K562 (cell line): ENCODE data around the gene GALP. TPM values are rescaled to one million over a fixed set of nuclear protein-coding genes. Genes with fewer than 3 reads are reported as not detected.

Experiments used
- ATAC-seq: fragments of 200-7000 bp; cut with Tn5 transposase; 3 replicates; pipeline ENCODE4 v1.9.1; 2020; ENCODE audit warnings: moderate library complexity
- BruUV-seq: library from RNA; stranded (reverse); fragments of 400-500 nt; replicated peaks from 2 replicates; lab custom pipeline; 2021; lab: Mats Ljungman, UMichigan
- CTCF ChIA-PET: fragments of 300-600 bp; formaldehyde crosslinking; extraction: SDS; loops from one replicate; lab custom pipeline; 2021; ENCODE audit warnings: low intra/inter-chr PET ratio; lab: Yijun Ruan, JAX
- POLR2A ChIA-PET: fragments of 300-600, 350-650 bp; sonication (Branson Sonifier 250); formaldehyde crosslinking; extraction: SDS; loops from one replicate; lab custom pipeline; 2021; ENCODE audit warnings: antibody characterized with exemption, inconsistent platforms; lab: Yijun Ruan, JAX
- DNase-seq, 4 experiments: peaks; one replicate each; pipeline versions ENCODE4 v3.0.0 to v3.0.0-alpha.2; 2011 to 2018; ENCODE audit warnings: low spot score in 3 of 4, mixed read lengths in 3 of 4; ENCODE audit errors: extremely low read depth in 1 of 4
- FAIRE-seq: peaks from 2 replicates; lab custom pipeline; 2011; peaks lifted over from hg19 to GRCh38; lab: Jason Lieb, UNC
- H2AFZ ChIP-seq: 2 replicates; pipeline ENCODE4 v1.6.0; 2011; ENCODE audit warnings: low read depth, low read length, control low read depth, inconsistent platforms
- H3K27ac ChIP-seq: fragments of 200-600 bp; 3 replicates; pipeline ENCODE4 v1.8.0; 2011; ENCODE audit warnings: low read depth, mild to moderate bottlenecking, control low read depth, inconsistent platforms, low read length, moderate library complexity, mixed read lengths; ENCODE audit errors: extremely low read depth
- H3K27me3 ChIP-seq, 2 experiments: fragments of 300-600 bp in 1 of 2; 2 replicates in 1 of 2; 3 replicates in 1 of 2; pipeline versions ENCODE4 v1.6.0 to v1.8.0; 2011; ENCODE audit warnings: inconsistent platforms in 2 of 2, low read length in 2 of 2, mild to moderate bottlenecking in 1 of 2, mixed read lengths in 1 of 2, moderate library complexity in 1 of 2; ENCODE audit not compliant: control insufficient read depth in 2 of 2, insufficient read depth in 2 of 2
- H3K36me3 ChIP-seq: fragments of 300-600 bp; 3 replicates; pipeline ENCODE4 v1.8.0; 2011; ENCODE audit warnings: mild to moderate bottlenecking, low read length, inconsistent platforms; ENCODE audit not compliant: control insufficient read depth, insufficient read depth
- H3K4me1 ChIP-seq, 2 experiments: fragments of 200-600 bp in 1 of 2; replicated peaks in 1 of 2; 2 replicates in 1 of 2; 3 replicates in 1 of 2; pipeline versions ENCODE4 v1.5.1 to v1.8.0; 2011; ENCODE audit warnings: inconsistent platforms in 2 of 2, low read length in 2 of 2, mild to moderate bottlenecking in 1 of 2, mixed read lengths in 1 of 2, moderate library complexity in 1 of 2; ENCODE audit not compliant: control insufficient read depth in 2 of 2, insufficient read depth in 2 of 2
- H3K4me2 ChIP-seq: 2 replicates; pipeline ENCODE4 v1.6.1; 2011; ENCODE audit warnings: low read length, control low read depth, inconsistent platforms, mixed read lengths; ENCODE audit not compliant: insufficient read depth
- H3K4me3 ChIP-seq: fragments of 200-600 bp; sonication (generic), shearing (Covaris generic); 2 replicates; pipeline ENCODE4 v1.5.1; 2016; ENCODE audit warnings: control low read depth, inconsistent platforms
- H3K79me2 ChIP-seq: fragments of 200-600 bp; 3 replicates; pipeline ENCODE4 v1.8.0; 2011; ENCODE audit warnings: low read length, inconsistent platforms; ENCODE audit not compliant: control insufficient read depth, insufficient read depth
- H3K9ac ChIP-seq, 2 experiments: 2 replicates each; pipeline versions ENCODE4 v1.6.0 to v1.6.1; 2011; ENCODE audit warnings: low read depth in 2 of 2, low read length in 2 of 2, control low read depth in 1 of 2, inconsistent platforms in 1 of 2, mild to moderate bottlenecking in 1 of 2, mixed read lengths in 1 of 2; ENCODE audit not compliant: insufficient read depth in 1 of 2
- H3K9me1 ChIP-seq: one replicate; pipeline ENCODE4 v1.6.0; 2011; ENCODE audit warnings: inconsistent platforms, mild to moderate bottlenecking, low read length, moderate library complexity; ENCODE audit not compliant: control insufficient read depth, insufficient read depth
- H3K9me3 ChIP-seq: replicated peaks from 2 replicates; pipeline ENCODE4 v1.5.1; 2011; ENCODE audit warnings: low read depth, low read length, inconsistent platforms; ENCODE audit not compliant: control insufficient read depth, insufficient read depth
- H4K20me1 ChIP-seq: replicated peaks from 2 replicates; pipeline ENCODE4 v1.6.1; 2011; ENCODE audit warnings: low read length, inconsistent platforms, mixed read lengths; ENCODE audit not compliant: control insufficient read depth, insufficient read depth
- ARHGAP35 ChIP-seq: fragments of 450-650 bp; IDR thresholded peaks from 2 replicates; pipeline ENCODE4 v1.6.1; 2018; ENCODE audit not compliant: partially characterized antibody
- DPF2 ChIP-seq: fragments of 450-650 bp; IDR thresholded peaks from 2 replicates; pipeline ENCODE4 v1.6.1; 2016
- EGR1 ChIP-seq: fragments of 450-650 bp; conservative IDR thresholded peaks from 2 replicates; pipeline ENCODE4 v1.6.1; 2017; ENCODE audit warnings: mild to moderate bottlenecking
- KDM4B ChIP-seq, 2 experiments: fragments of 450-650 bp in 1 of 2; sonication (generic) in 1 of 2; IDR thresholded peaks; 2 replicates each; pipeline ENCODE4 v1.6.1; 2016 to 2017; ENCODE audit warnings: borderline replicate concordance in 2 of 2, antibody characterized with exemption in 1 of 2, low read depth in 1 of 2, mild to moderate bottlenecking in 1 of 2
- POLR2G ChIP-seq: fragments of 200-400 bp; formaldehyde crosslinking; IDR thresholded peaks from 2 replicates; pipeline ENCODE4 v1.6.1; 2017; ENCODE audit warnings: low read depth, mild to moderate bottlenecking, antibody characterized with exemption, low read length, moderate library complexity
- SP1 ChIP-seq: sonication (generic); formaldehyde crosslinking; IDR thresholded peaks from 2 replicates; pipeline ENCODE4 v1.8.1; 2022; ENCODE audit warnings: mild to moderate bottlenecking, missing genetic modification reagents
- SRSF9 ChIP-seq: fragments of 200-400 bp; formaldehyde crosslinking; IDR thresholded peaks from 2 replicates; pipeline ENCODE4 v1.6.1; 2017; ENCODE audit warnings: low read depth, low read length, borderline replicate concordance
- SUPT5H ChIP-seq: fragments of 450-650 bp; IDR thresholded peaks from 2 replicates; pipeline ENCODE4 v1.6.1; 2016
- TEAD4 ChIP-seq, 2 experiments: sonication (generic) in 1 of 2; formaldehyde crosslinking in 1 of 2; IDR thresholded peaks; 2 replicates each; pipeline versions ENCODE4 v1.6.1 to v1.8.0; 2012 to 2022; ENCODE audit warnings: borderline replicate concordance in 1 of 2, inconsistent platforms in 1 of 2, low read length in 1 of 2, mild to moderate bottlenecking in 1 of 2, missing genetic modification reagents in 1 of 2
- ZNF644 ChIP-seq: fragments of 200-800 bp; sonication (Bioruptor generic); IDR thresholded peaks from 2 replicates; pipeline ENCODE4 v1.6.1; 2016; ENCODE audit warnings: low read depth, missing genetic modification characterization, missing compliant biosample characterization
- WGBS: fragments of 100-300 bp; shearing (Covaris generic); methylation state at CpG from one replicate; pipeline ENCODE4 v1.1.6; 2016; ENCODE audit warnings: low coverage, mixed read lengths; ENCODE audit not compliant: insufficient coverage; ENCODE audit errors: missing lambda C conversion rate; 5-methylcytosine and 5-hydroxymethylcytosine counted together
- in situ Hi-C: fragments of 300-500 bp; cut with MboI; formaldehyde crosslinking; loops from 4 replicates; pipeline ENCODE4 v1.15.0; 2018; ENCODE audit warnings: inconsistent platforms, mixed read lengths
- intact Hi-C: fragments of 100-400 bp; cut with micrococcal nuclease; formaldehyde crosslinking; loops from 2 replicates; pipeline ENCODE4 v1.14.2; 2022
- polyA plus RNA-seq, 8 experiments: library from polyadenylated mRNA; depleted of rRNA in 4 of 8; stranded (reverse) in 5 of 8; unstranded in 3 of 8; fragments of >200 nt; fragmentation: Nextera tagmentation in 2 of 8; fragmentation: Illumina TruSeq in 1 of 8; extraction: Ambion mirVana in 2 of 8; extraction: Trizol in 1 of 8; gene quantifications; 2 replicates each; pipeline versions ENCODE4 v1.2.1 to v1.2.3, GENCODE V29; 2011 to 2014; ENCODE audit warnings: inconsistent platforms in 1 of 8, missing spikeins in 1 of 8
- total RNA-seq, 7 experiments: library from RNA; depleted of rRNA in 6 of 7; stranded (reverse); fragments of >200 nt in 6 of 7; fragmentation: Illumina TruSeq in 2 of 7; extraction: Trizol in 2 of 7; gene quantifications; 2 replicates each; pipeline versions ENCODE4 v1.2.1 to v1.2.3, GENCODE V29; 2011 to 2021; ENCODE audit warnings: low replicate concordance in 1 of 7
- TF ChIP-seq, protein P1 (sequence below): fragments of 450-650 bp; IDR thresholded peaks from 2 replicates; pipeline ENCODE4 v1.6.1; 2018; ENCODE audit warnings: mild to moderate bottlenecking, low read depth; ENCODE audit not compliant: partially characterized antibody
- TF ChIP-seq, protein P2 (sequence below): fragments of 450-650 bp; IDR thresholded peaks from 2 replicates; pipeline ENCODE4 v1.6.1; 2016

Gene GALP
- total and polyA plus RNA-seq, 9 of the 15 experiments (the other 6 are each of a cell fraction or from before 2014, with no cell fraction given), result not detected

DNA sequence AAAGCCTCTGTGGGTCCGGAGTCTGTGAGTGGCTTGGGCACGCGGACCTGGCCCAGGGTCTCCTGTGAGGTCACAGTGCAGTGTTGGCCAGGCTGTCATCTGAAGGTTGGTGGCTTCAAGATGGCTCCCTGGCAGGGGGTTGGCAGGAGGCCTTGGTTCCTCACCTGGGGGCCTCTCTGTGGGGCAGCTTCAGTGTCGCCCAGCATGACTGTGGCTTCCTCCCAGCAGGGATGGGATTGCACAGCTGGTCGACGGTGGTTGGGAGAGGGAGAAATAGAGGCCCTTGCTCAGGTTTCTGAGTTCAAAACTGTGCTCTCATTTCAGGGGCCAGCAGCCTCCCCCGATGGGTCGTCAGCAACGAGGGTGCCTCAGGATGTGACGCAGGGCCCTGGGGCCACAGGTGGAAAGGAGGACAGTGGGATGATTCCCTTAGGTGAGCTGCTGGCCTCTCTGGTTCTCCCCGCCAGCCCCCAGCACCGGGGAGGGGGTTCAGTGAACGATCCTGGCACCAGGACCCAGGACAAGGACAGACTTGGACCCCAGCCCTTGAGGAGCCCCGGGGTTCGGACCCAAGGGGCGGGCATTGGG lies 17.5 kb upstream of the GALP start:
- Histone ChIP-seq H3K36me3 (peaks cover 28% of the 10 kb centered on the region; the same call in 2 of the 3 replicates), H3K4me2 (no peak overlapping the region), H3K27me3 (no peaks in the 10 kb centered on the region), H4K20me1 (no peaks in the 10 kb centered on the region), H3K4me1 (peaks cover 9 to 11% of the 10 kb centered on the region in 2 experiments; a peak in 4 of 5 replicates), H3K27ac (no peak overlapping the region), H3K9ac (no peak overlapping the region), H2AFZ (no peak overlapping the region), H3K9me3 (no peaks in the 10 kb centered on the region), H3K79me2 (no peaks in the 10 kb centered on the region), H3K4me3 (no peak overlapping the region), H3K9me1 (no peaks in the 10 kb centered on the region)
- ATAC-seq, result no peak
- in situ Hi-C loops, result no loop called here
- no peak for FAIRE-seq
- WGBS, result 86% methylated on average over 14 of the region's 16 CpGs
- POLR2A ChIA-PET, result interaction anchor here (1.1 kb wide), 1 partner anchor 12 kb away, joined by 3 read pairs; no protein-coding TSS in a partner anchor
- intact Hi-C loops, result no loop called here
- TF ChIP-seq SRSF9, result no peak
- 0 out of 2 replicates have a peak, but pooled peaks have one; percentile 23 for TF ChIP-seq POLR2G
- no TSS peak for BruUV-seq
- CTCF ChIA-PET, result no interaction called here
- DNase-seq, result no peak

GRCh38 chr19:56159009-56159559 lies 16.7 kb upstream of the GALP start:
- no peak overlapping the region for H2AFZ ChIP-seq
- intact Hi-C loops, result no loop called here
- peak; percentile 26 for FAIRE-seq
- ChIA-PET POLR2A (no interaction called here), CTCF (interaction anchor here (0.5 kb wide), 1 partner anchor 84 kb away, joined by 3 read pairs; no protein-coding TSS in a partner anchor)
- no TSS peak for BruUV-seq
- peaks cover 25% of the 10 kb centered on the region; the same call in 2 of the 3 replicates for H3K36me3 ChIP-seq
- no peaks in the 10 kb centered on the region for H3K9me1 ChIP-seq
- no peak overlapping the region for H3K27ac ChIP-seq
- H3K9me3 ChIP-seq, result no peaks in the 10 kb centered on the region
- ATAC-seq, result no peak
- no peaks in the 10 kb centered on the region for H3K79me2 ChIP-seq
- DNase-seq, result peak in 2 of 4 experiments; percentile 47 to 50
- no peak overlapping the region for H3K9ac ChIP-seq
- H4K20me1 ChIP-seq, result no peaks in the 10 kb centered on the region
- H3K4me2 ChIP-seq, result no peak overlapping the region
- H3K4me3 ChIP-seq, result no peak overlapping the region
- no peaks in the 10 kb centered on the region for H3K27me3 ChIP-seq
- WGBS, result 69% methylated on average over 9 of the region's 9 CpGs
- peaks cover 9 to 11% of the 10 kb centered on the region in 2 experiments; a peak in 4 of 5 replicates for H3K4me1 ChIP-seq
- in situ Hi-C loops, result no loop called here
- TF ChIP-seq TEAD4 (IDR thresholded peaks at IDR 0.05; ENCODE audit: low read length) (peak; percentile 50; the same call in 1 of the 2 replicates), TEAD4 (CRISPR knock-in tag; IDR thresholded peaks at IDR 0.05; ENCODE audit: borderline replicate concordance) (no peak), DPF2 (peak; percentile 38; the same call in 1 of the 2 replicates), KDM4B (IDR thresholded peaks at IDR 0.05; ENCODE audit: borderline replicate concordance in 2 of 2, low read depth in 1 of 2) (peak in 1 of 2 experiments; percentile 92; a peak in 1 of 4 replicates), ARHGAP35 (peak; percentile 98), EGR1 (peak; percentile 99), SP1 (CRISPR knock-in tag) (no peak), SUPT5H (0 out of 2 replicates have a peak, but pooled peaks have one; percentile 28), ZNF644 (no peak)
- TF ChIP-seq, protein P1, sequence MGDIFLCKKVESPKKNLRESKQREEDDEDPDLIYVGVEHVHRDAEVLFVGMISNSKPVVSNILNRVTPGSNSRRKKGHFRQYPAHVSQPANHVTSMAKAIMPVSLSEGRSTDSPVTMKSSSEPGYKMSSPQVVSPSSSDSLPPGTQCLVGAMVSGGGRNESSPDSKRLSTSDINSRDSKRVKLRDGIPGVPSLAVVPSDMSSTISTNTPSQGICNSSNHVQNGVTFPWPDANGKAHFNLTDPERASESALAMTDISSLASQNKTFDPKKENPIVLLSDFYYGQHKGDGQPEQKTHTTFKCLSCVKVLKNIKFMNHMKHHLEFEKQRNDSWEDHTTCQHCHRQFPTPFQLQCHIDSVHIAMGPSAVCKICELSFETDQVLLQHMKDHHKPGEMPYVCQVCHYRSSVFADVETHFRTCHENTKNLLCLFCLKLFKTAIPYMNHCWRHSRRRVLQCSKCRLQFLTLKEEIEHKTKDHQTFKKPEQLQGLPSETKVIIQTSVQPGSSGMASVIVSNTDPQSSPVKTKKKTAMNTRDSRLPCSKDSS, result peak; percentile 54
- TF ChIP-seq, protein P2, sequence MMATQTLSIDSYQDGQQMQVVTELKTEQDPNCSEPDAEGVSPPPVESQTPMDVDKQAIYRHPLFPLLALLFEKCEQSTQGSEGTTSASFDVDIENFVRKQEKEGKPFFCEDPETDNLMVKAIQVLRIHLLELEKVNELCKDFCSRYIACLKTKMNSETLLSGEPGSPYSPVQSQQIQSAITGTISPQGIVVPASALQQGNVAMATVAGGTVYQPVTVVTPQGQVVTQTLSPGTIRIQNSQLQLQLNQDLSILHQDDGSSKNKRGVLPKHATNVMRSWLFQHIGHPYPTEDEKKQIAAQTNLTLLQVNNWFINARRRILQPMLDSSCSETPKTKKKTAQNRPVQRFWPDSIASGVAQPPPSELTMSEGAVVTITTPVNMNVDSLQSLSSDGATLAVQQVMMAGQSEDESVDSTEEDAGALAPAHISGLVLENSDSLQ, result peak; percentile 94
